Activated naive CD8-positive, alpha-beta T cell (primary cell): Measurements from ENCODE around the gene SRP9.

Experiments
- H3K27ac Mint-ChIP-seq: one replicate; pipeline ENCODE4 v1.8.0; 2021; ENCODE audit warnings: mixed read lengths
- H3K27me3 Mint-ChIP-seq: one replicate; pipeline ENCODE4 v1.8.0; 2021; ENCODE audit warnings: mixed read lengths
- H3K36me3 Mint-ChIP-seq: one replicate; pipeline ENCODE4 v1.8.0; 2021; ENCODE audit warnings: mixed read lengths
- H3K4me1 Mint-ChIP-seq: one replicate; pipeline ENCODE4 v1.8.0; 2021; ENCODE audit warnings: low read depth, mixed read lengths
- H3K4me3 Mint-ChIP-seq: one replicate; pipeline ENCODE4 v1.8.0; 2021; ENCODE audit warnings: mild to moderate bottlenecking, mixed read lengths
- H3K9me3 Mint-ChIP-seq: one replicate; pipeline ENCODE4 v1.8.0; 2021; ENCODE audit warnings: low read depth, mixed read lengths

The SRP9 gene

DNA sequence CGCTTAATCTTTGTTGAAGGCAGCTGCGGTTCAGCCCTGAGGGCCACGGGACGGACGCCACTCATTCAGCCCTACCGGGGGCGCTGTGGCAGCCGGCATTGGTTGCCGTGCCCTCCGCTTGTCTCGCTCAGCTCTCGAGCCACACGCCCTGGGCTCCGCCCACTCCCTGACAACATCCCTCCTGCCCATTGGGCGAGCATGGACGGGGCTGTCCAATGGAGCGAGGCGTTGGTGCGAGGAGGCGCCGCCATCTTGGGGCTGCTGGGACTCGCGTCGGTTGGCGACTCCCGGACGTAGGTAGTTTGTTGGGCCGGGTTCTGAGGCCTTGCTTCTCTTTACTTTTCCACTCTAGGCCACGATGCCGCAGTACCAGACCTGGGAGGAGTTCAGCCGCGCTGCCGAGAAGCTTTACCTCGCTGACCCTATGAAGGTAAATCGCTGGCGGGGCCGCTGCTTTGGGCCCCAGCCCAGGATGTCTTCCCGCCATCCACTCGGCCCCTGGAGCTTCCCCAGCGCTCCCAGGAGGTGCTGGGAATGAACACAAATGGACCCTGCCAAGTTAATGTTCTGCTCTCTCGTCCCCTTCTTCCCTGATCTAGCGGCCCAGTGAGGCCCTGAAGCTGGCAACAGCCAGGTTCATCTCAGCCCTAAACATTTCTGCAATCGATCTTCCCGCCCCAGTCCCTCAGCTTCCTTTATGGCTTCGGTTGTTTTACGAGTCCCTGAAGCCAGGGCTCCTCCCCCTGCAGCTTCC lies at the start of gene SRP9:
TSS of gene SRP9 (plus strand) at position 244 of the 754 bp plus-strand sequence. CDS start at position 359, 115 bp downstream.
- Mint-ChIP-seq H3K4me1 (peaks cover 53% of the 10 kb centered on the region), H3K9me3 (no peaks in the 10 kb centered on the region), H3K4me3 (no peak within 1 kb of the TSS), H3K36me3 (peaks cover 7% of the 10 kb centered on the region), H3K27me3 (no peaks in the 10 kb centered on the region), H3K27ac (no peak within 1 kb of the TSS)

GRCh38 chr1:225731491-225731890 lies 46.1 kb upstream of the SRP9 start:
- no peaks in the 10 kb centered on the region for H3K9me3 Mint-ChIP-seq
- no peak overlapping the region for H3K27ac Mint-ChIP-seq
- H3K4me1 Mint-ChIP-seq, result no peaks in the 10 kb centered on the region
- no peak overlapping the region for H3K4me3 Mint-ChIP-seq
- H3K27me3 Mint-ChIP-seq, result no peaks in the 10 kb centered on the region
- H3K36me3 Mint-ChIP-seq, result no peaks in the 10 kb centered on the region

GRCh38 chr1:225733254-225733653 lies 44.4 kb upstream of the SRP9 start:
- Mint-ChIP-seq H3K9me3 (no peaks in the 10 kb centered on the region), H3K4me3 (no peak overlapping the region), H3K27ac (no peak overlapping the region), H3K4me1 (no peaks in the 10 kb centered on the region), H3K27me3 (no peaks in the 10 kb centered on the region), H3K36me3 (no peaks in the 10 kb centered on the region)

DNA sequence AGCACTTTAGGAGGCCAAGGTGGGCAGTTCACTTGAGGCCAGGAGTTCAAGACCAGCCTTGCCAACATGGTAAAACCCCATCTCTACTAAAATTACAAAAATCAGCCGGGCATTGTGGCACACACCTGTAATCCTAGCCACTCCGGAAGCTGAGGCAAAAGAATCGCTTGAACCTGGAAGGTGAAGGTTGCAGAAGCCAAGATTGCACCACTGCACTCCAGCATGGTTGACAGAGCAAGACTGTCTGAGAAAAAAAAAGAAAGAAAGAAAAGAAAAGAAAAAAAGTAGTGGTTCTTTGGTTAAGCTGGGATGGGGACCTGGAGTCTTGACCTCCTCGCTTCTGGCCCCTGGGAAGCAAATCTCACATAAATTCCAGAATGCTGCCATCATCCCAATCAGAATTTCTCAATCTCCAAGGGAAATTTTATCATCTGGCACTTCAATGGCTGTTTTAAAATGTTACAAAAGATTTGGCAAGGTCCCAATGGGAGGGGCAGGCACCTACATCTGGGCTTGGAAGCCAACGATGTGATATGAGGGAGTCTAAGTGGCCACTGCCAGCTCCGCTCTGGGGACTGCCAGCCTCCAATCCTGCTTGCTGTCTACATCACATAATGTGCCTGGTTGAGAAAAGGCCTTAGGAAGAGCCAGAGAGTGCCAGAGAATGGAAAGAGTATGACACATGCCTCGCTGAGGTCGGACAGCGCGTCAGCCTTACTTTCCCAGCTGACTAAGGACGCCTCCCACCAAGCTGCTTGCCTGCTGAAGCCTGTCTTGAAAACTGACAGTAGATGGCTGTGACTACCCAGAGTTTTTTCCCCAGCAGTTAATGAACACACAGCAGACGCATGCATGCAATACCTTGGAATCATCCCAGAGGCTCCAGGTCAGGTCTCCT lies 42.1 kb upstream of the SRP9 start:
- Mint-ChIP-seq H3K27me3 (no peaks in the 10 kb centered on the region), H3K36me3 (no peaks in the 10 kb centered on the region), H3K9me3 (no peaks in the 10 kb centered on the region), H3K27ac (no peak overlapping the region), H3K4me1 (no peaks in the 10 kb centered on the region), H3K4me3 (no peak overlapping the region)

DNA sequence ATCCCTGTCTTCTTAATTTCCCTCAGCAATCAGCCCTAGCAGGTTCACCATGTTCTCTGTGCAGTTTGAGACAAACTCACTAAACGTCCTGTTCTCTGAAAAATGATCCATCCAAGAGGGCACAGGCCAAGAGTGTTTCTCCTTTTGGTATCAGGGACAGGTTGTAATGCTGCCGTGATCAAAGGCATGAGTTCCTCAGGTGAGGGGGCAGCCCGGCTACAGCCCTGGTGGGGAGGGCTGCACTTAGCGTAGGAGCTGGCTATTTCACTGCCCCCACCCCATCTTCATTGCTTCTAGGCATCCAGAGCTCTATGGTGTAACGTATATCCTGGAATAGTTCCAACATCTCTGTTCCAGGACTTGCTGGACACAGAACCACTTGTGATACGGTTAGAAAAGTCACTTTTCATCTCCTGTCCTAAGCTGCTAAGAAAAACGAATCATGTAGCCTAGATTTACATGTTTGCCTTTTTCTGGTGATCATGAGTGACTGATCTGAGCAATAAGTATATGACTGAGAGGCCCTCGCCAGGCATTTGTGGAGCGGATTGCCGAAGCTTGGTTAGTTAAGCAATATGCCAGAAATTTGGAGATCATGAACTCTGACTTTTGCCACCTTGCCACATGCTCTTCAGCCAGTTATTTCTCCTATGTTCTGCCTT lies 41.1 kb upstream of the SRP9 start:
- Mint-ChIP-seq H3K36me3 (no peaks in the 10 kb centered on the region), H3K4me3 (no peak overlapping the region), H3K9me3 (no peaks in the 10 kb centered on the region), H3K4me1 (no peaks in the 10 kb centered on the region), H3K27me3 (no peaks in the 10 kb centered on the region), H3K27ac (no peak overlapping the region)

DNA sequence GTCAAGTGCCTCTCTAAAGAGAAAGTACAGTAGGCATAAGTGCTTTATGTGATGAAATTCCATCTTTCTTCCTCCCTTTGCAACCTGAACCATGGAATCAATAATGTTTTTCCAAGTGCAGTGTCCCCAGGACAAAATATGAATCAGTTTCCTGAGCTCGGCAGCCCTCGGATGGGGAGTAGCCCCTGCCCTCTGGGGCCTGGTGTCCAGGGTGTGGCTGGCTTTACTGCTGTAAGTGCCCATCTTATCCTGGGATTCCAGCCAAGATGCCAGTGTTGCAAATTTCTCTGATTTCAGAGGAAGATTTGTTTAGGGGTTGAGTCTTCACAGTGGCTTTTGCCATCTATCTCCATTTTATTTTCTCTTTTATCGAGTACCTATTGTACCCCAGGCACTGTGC lies 40.5 kb upstream of the SRP9 start:
- Mint-ChIP-seq H3K36me3 (no peaks in the 10 kb centered on the region), H3K27me3 (no peaks in the 10 kb centered on the region), H3K4me3 (no peak overlapping the region), H3K27ac (no peak overlapping the region), H3K4me1 (no peaks in the 10 kb centered on the region), H3K9me3 (no peaks in the 10 kb centered on the region)

DNA sequence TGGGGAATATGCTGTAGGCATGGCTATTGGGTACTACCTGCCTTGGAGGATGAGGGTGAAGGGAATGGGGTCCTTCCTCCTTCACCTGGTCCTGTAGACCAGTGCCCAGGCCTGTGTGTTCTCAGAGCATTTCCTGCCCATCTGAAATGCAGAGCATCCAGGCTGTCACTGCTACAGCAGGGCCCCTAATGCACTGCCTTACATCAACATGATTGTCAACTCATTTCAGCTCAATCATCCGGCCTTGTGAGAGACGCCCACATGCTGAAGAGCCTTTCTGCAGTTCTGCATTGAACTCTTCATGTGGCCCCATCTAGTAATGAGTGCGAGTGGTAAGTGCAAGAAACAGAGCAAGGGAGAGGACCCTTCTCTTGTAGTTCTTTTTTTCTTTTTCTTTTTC lies 39.8 kb upstream of the SRP9 start:
- no peaks in the 10 kb centered on the region for H3K4me1 Mint-ChIP-seq
- no peaks in the 10 kb centered on the region for H3K27me3 Mint-ChIP-seq
- H3K36me3 Mint-ChIP-seq, result no peaks in the 10 kb centered on the region
- H3K9me3 Mint-ChIP-seq, result no peaks in the 10 kb centered on the region
- H3K4me3 Mint-ChIP-seq, result no peak overlapping the region
- no peak overlapping the region for H3K27ac Mint-ChIP-seq

- Mint-ChIP-seq H3K27ac (no peak overlapping the region), H3K9me3 (no peaks in the 10 kb centered on the region), H3K36me3 (no peaks in the 10 kb centered on the region), H3K4me1 (no peaks in the 10 kb centered on the region), H3K4me3 (no peak overlapping the region), H3K27me3 (no peaks in the 10 kb centered on the region)
These were observed 38.9 kb upstream of the SRP9 start for GRCh38 chr1:225738763-225739162.

DNA sequence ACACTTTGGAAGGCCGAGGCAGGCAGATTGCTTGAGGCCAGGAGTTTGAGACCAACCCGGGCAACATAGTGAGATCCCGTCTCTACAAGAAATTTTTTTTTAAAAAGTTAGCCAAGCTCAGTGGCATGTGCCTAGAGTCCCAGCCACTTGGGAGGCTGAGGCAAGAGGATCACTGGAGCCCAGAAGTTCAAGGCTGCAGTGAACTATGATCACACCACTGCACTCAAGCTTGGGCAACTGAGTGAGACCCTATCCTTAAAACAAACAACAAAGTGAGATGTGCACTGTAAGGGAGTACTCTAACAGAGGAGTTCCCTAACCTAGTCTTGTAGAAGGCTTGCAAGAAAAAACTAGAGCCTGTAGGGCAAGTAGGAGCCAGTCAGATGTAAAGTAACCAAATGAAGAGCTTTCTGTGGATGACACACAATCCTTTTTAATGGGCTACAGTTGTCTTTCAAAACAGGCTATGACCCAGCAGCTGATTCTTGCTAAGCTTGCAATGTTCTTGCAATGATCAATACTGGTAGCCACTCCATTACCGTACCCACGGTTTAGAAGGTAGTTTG lies 38.0 kb upstream of the SRP9 start:
- Mint-ChIP-seq H3K27ac (no peak overlapping the region), H3K36me3 (no peaks in the 10 kb centered on the region), H3K9me3 (no peaks in the 10 kb centered on the region), H3K4me3 (no peak overlapping the region), H3K4me1 (no peaks in the 10 kb centered on the region), H3K27me3 (no peaks in the 10 kb centered on the region)

DNA sequence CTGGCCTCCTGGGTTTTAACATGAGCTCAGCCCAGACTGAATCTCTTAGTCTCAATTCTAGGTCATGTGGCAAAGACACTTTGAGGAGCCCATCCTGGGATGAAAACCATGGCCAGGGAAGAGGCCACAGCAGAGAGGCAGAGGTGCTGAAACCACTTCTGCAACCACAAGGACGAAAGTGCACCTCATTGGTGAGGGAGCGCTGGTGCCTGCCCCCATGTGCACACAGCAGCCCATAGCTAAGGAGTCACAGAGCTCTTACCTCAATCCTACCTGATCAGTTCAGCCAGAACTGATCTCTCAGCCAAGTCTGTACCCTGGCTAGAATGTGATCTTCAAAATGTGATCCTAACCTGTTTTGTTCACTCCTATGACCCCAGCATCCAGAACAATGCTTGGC lies 32.9 kb upstream of the SRP9 start:
- H3K4me1 Mint-ChIP-seq, result no peaks in the 10 kb centered on the region
- no peak overlapping the region for H3K4me3 Mint-ChIP-seq
- H3K27ac Mint-ChIP-seq, result no peak overlapping the region
- no peaks in the 10 kb centered on the region for H3K36me3 Mint-ChIP-seq
- H3K9me3 Mint-ChIP-seq, result no peaks in the 10 kb centered on the region
- no peaks in the 10 kb centered on the region for H3K27me3 Mint-ChIP-seq

- no peak overlapping the region for H3K27ac Mint-ChIP-seq
- no peaks in the 10 kb centered on the region for H3K27me3 Mint-ChIP-seq
- no peak overlapping the region for H3K4me3 Mint-ChIP-seq
- no peaks in the 10 kb centered on the region for H3K9me3 Mint-ChIP-seq
- no peaks in the 10 kb centered on the region for H3K4me1 Mint-ChIP-seq
- no peaks in the 10 kb centered on the region for H3K36me3 Mint-ChIP-seq
These were observed 32.4 kb upstream of the SRP9 start for GRCh38 chr1:225745273-225745672.

DNA sequence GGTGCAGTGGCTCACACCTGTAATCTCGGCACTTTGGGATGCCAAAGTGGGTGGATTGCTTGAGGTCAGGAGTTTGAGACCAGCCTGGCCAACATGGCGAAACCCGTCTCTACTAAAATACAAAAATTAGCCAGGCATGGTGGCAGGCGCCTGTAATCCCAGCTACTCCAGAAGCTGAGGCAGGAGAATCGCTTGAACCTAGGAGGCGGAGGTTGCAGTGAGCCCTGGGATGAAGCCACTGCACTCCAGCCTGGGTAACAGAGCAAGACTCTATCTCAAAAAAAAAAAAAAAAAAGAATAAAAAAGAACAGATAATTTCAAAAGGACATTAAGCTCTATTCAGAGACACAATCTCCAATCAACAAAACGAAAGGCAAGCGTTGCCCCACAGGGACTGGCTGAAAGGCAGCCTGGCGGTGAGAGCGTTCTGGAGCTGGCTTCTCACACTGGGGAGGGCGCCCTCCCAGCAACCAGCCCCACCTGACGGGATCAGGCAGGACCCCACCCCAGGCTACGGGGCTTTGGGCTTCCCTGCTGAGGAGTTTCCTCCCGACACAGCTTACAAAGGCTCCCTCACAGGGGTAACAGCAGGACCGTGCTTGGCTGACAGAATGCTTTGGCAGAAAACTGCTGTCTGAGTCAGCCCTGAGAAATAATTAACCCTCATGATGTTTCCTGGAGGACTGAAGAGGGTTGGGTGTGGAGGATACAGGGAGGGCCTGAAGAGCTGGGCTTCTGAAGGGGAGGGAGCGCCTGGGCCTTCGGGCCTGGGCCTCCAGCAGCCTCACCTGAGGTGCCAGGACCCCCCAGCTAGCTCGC lies 31.1 kb upstream of the SRP9 start:
- Mint-ChIP-seq H3K4me1 (no peaks in the 10 kb centered on the region), H3K27me3 (no peaks in the 10 kb centered on the region), H3K4me3 (no peak overlapping the region), H3K27ac (no peak overlapping the region), H3K9me3 (no peaks in the 10 kb centered on the region), H3K36me3 (no peaks in the 10 kb centered on the region)

- Mint-ChIP-seq H3K4me1 (no peaks in the 10 kb centered on the region), H3K9me3 (no peaks in the 10 kb centered on the region), H3K27me3 (no peaks in the 10 kb centered on the region), H3K27ac (no peak overlapping the region), H3K4me3 (no peak overlapping the region), H3K36me3 (no peaks in the 10 kb centered on the region)
These were observed 30.1 kb upstream of the SRP9 start for GRCh38 chr1:225747566-225747965.

GRCh38 chr1:225748529-225748928 lies 29.1 kb upstream of the SRP9 start:
- Mint-ChIP-seq H3K4me3 (no peak overlapping the region), H3K9me3 (no peaks in the 10 kb centered on the region), H3K4me1 (no peaks in the 10 kb centered on the region), H3K27ac (no peak overlapping the region), H3K36me3 (no peaks in the 10 kb centered on the region), H3K27me3 (no peaks in the 10 kb centered on the region)
